NCI-H2196 treated with DMSO at 0.1 percent for 48 hours (cell line): ENCODE results near the gene CABLES2.

ENCODE experiments used
- DNase-seq: peaks from one replicate; lab custom pipeline; 2025; ENCODE audit not compliant: unreplicated experiment; lab: John Stamatoyannopoulos, UW

Gene CABLES2

GRCh38 chr20:62361799-62362589, 45.1 kb downstream of the CABLES2 start:
- no peak for DNase-seq

GRCh38 chr20:62360854-62361798, 46.0 kb downstream of the CABLES2 start:
- no peak for DNase-seq

- DNase-seq, result no peak
Measured at GRCh38 chr20:62359491-62360121, 47.5 kb downstream of the CABLES2 start.

DNA sequence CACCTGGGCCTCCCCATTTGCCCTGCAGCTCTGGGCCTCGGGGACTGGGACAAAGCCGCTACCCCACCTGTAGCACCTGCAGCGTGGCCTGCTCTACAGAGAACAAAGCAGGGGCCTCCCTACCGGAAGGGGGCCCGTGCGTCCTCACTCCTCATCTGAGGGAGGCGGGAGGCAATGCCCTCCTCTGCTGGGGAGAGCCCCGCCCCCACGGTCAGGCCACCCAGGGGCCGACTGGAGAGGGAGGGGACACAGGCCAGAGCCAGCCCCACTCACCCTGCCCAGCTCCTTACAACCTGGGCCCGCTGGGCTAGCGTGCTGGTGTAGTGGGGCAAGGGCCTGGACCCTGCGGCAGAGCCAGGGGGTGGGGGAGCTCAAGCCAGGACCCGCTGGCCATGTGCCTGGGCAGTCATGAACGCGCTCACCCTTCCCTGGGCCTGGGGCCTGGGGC, 48.0 kb downstream of the CABLES2 start:
- DNase-seq, result no peak

- DNase-seq, result peak; percentile 57
Measured at GRCh38 chr20:62358171-62359042, 48.7 kb downstream of the CABLES2 start.

GRCh38 chr20:62357681-62358080, 49.4 kb downstream of the CABLES2 start:
- no peak for DNase-seq

DNA sequence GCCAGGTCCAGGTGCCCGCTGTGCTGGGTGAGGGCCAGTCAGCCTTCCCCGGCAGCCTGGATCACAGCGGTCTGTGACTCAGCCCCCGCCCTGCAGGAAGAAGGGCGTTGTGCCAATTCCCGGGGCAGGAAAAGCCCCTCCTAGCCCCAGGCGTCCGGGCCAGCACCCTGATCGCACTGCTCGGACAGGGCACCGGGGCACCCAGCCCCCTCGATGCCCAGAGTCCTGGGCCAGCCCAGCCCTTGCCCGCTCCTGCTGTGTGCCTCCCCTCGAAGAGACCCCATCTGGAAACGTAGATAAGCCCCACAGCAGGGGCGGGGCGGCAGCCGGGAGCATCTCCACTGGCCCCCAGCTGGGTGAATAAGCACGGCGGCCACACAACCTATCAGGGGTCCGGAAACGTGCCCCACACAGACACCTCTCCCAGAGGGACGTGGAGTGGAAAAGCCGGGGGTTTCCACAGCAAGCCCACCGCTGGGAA, 49.9 kb downstream of the CABLES2 start:
- DNase-seq, result peak; percentile 32

GRCh38 chr20:62356589-62357186, 50.4 kb downstream of the CABLES2 start:
- no peak for DNase-seq

- peak; percentile 29 for DNase-seq
Measured at GRCh38 chr20:62355878-62356588, 51.1 kb downstream of the CABLES2 start.

- peak; percentile 30 for DNase-seq
Measured at GRCh38 chr20:62355516-62355877, 51.6 kb downstream of the CABLES2 start.

- no peak for DNase-seq
Measured at GRCh38 chr20:62354811-62355341, 52.2 kb downstream of the CABLES2 start.

GRCh38 chr20:62354031-62354808, 52.9 kb downstream of the CABLES2 start:
- DNase-seq, result no peak

GRCh38 chr20:62353289-62354030, 53.6 kb downstream of the CABLES2 start:
- DNase-seq, result no peak

DNA sequence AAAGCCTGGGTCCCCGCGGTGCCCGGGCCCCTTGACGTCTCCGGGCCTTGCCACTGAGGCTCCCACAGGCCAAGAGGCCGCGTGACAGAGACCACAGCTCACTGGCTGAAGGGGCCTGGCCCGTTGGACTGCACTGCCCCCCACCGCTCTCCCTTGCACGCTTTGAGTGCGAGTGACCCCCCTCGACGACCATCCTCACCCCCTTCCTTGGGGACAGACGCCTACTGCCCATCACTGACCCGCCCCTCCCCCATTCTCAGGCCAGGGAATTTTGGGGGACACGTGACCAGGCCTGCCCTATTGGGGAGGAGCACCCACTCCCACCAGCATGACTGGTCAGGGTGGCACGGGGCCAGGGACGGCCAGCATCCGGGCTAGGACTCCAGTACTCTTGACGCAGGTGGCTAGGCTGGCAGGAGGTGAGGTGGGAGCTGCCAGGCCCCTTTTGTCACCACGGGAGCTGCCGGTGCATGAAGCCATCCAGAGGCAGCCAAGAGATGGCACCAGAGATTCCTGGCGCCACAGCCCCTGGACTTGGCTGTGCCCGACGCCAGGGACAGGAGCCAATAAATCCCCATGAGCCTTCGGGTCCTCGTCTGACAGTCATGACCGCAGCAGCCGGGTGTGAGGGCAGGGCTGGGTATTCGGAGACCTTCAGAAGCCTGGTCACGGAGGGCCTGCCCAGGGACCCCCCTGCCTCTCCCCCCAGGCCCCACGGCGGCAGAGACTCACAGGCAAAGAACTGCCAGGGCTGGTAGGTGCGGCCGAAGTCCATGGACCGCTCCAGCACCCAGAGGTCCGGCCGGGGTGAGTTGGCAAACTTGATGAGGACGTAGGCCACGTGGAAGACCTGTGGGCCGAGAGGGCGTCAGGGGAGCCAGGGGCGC, 54.4 kb downstream of the CABLES2 start:
- DNase-seq, result peak; percentile 97

DNA sequence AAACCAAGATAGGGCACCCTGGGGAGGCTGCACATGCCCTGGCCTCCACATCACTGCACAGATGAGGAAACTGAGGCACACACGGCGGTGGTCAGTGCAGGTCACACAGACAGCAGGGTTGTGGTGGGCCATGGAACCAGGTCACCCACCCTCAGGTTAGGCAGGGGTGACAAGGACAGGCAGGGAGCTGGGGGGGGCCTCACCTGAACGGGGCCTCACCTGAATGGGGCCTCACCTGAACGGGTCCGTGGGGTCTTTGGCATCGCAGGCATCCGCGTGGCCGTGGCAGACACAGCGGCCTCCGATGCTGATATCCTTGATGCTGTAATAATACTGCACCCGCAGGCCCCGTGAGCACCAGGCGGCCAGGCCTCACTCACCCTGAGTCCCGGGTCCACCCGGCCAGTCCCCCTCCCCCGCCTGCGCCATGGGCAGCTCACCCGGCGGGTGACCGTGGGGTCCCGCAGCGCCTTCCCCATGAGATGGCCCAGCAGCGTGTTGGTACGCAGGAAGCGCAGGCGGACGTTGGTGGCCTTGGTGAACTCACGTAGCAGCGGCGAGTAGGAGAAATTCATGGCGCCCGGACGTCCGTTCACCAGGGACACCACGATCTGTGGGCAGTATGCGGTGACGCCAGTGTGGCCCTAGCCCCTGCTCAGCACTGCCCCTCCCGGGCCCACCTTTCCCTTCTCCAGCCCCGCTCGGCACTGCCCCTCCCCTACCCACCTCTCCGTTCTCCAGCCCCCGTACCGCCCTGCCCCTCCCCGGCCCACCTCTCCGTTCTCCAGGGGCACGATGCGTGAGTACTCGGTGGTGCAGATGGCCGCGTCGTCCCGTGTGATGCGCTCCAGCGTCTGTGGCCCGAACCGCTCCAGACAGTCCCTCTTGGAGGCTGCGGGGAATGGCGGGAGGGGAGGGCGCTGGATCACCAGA, 55.4 kb downstream of the CABLES2 start:
- DNase-seq, result no peak
